Cardiac muscle cell (in vitro differentiated cells and primary cell): ENCODE measurements around the gene TBC1D2. TPM values are rescaled to one million over a fixed set of nuclear protein-coding genes. Genes with fewer than 3 reads are reported as not detected.
A peak's percentile ranks its signal among the peaks of the same experiment; 100 is the strongest.

Source experiments
- DNase-seq, 2 donors: peaks; one replicate each; pipeline versions ENCODE4 v3.0.0 to v3.0.0-alpha.2; 2010 to 2017; ENCODE audit warnings: low read depth in 1 of 2, low spot score in 1 of 2
- H3K27ac ChIP-seq: fragments of 200-600 bp; sonication (generic); 2 replicates; pipeline ENCODE4 v1.5.1; 2016
- H3K27me3 ChIP-seq: fragments of 200-600 bp; sonication (generic); 2 replicates; pipeline ENCODE4 v1.6.0; 2016; ENCODE audit warnings: control low read depth
- H3K36me3 ChIP-seq: fragments of 200-600 bp; sonication (generic); 2 replicates; pipeline ENCODE4 v1.5.1; 2016; ENCODE audit warnings: control low read depth
- H3K4me1 ChIP-seq: fragments of 200-600 bp; sonication (generic); 2 replicates; pipeline ENCODE4 v1.8.1; 2017; ENCODE audit warnings: low read depth, mild to moderate bottlenecking, mixed run types
- H3K4me3 ChIP-seq: fragments of 200-600 bp; sonication (generic); 2 replicates; pipeline ENCODE4 v1.5.1; 2016; ENCODE audit warnings: mild to moderate bottlenecking
- H3K9me3 ChIP-seq: fragments of 200-600 bp; sonication (generic); 2 replicates; pipeline ENCODE4 v1.5.1; 2017; ENCODE audit warnings: low read depth, mild to moderate bottlenecking, control low read depth
- CTCF ChIP-seq: IDR thresholded peaks from 2 replicates; pipeline ENCODE4 v1.5.1; 2012; ENCODE audit warnings: low read depth, mild to moderate bottlenecking, low read length
- polyA plus RNA-seq: library from polyadenylated mRNA; unstranded; fragments of >200 nt; fragmentation: Nextera tagmentation; extraction: Ambion mirVana; gene quantifications from 2 replicates; pipeline ENCODE4 v1.2.1, GENCODE V29; 2016
- total RNA-seq: library from RNA; depleted of rRNA; stranded (reverse); fragments of >200 nt; gene quantifications from 2 replicates; pipeline ENCODE4 v1.2.3, GENCODE V29; 2016

Gene TBC1D2
- total and polyA plus RNA-seq, 2 experiments from 2014 or later = 3.0 to 5.5 TPM

- Histone ChIP-seq H3K36me3 (no peaks in the 10 kb centered on the region), H3K27me3 (peaks cover 3% of the 10 kb centered on the region), H3K4me1 (no peaks in the 10 kb centered on the region), H3K27ac (peak overlapping the region; percentile 7), H3K4me3 (peak overlapping the region; percentile 43), H3K9me3 (no peaks in the 10 kb centered on the region)
- DNase-seq = no peak
- TF ChIP-seq CTCF = no peak
Measured at GRCh38 chr9:98193336-98193944, 62.0 kb downstream of the TBC1D2 start.

DNA sequence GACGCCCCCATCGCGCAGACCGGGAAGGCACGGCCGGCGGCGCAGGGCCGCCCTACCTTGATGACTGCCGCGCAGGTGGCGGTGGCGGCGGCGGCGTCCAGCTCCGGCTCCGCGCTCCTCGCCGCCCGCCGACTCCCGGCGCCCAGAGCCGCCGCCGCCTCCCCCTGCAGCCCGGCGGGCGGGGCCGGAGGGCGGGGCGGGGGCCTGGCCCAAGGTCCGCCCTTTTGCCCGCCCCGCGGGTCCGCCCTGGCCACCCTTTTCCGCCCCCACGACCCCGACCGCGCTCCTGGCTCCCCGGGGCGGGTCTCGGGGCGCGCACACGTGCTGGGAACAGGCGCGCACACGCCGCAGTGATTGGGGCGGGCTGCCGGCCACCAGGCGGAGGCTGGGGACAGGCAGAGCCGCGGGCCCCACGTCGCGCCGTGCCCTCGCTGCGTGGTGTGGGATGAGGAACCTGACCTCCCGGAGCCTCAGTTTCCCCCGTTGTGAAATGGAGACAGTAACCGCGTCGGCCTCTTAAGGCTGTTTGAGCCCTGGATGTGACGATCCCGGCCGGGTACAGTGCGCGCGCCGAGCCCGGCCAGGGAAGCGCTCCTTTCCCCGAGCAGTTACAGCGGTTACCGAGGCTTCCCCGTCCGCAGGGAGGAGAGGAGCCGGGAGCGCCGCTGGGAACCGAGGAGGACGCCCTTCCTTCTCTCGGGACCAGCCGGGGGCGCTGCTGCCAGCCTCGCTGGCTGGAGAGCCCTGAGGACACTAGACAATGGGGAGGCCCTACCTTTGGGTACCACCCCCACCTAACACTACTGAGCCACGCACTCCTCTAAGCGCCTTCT lies 62.7 kb downstream of the TBC1D2 start, which contains the start of gene CORO2A:
Gene CORO2A, minus strand, starts transcription at position 135 of the 833 bp plus-strand sequence. CDS start 34,977 bp downstream, outside the sequence.
- Histone ChIP-seq H3K36me3 (no peaks in the 10 kb centered on the region), H3K4me3 (peak within 1 kb of the TSS; percentile 43), H3K27ac (peak within 1 kb of the TSS; percentile 7), H3K27me3 (peaks cover 3% of the 10 kb centered on the region), H3K4me1 (no peaks in the 10 kb centered on the region), H3K9me3 (no peaks in the 10 kb centered on the region)
- peak; percentile 76 to 90 for DNase-seq
- TF ChIP-seq CTCF = peak; percentile 62

DNA sequence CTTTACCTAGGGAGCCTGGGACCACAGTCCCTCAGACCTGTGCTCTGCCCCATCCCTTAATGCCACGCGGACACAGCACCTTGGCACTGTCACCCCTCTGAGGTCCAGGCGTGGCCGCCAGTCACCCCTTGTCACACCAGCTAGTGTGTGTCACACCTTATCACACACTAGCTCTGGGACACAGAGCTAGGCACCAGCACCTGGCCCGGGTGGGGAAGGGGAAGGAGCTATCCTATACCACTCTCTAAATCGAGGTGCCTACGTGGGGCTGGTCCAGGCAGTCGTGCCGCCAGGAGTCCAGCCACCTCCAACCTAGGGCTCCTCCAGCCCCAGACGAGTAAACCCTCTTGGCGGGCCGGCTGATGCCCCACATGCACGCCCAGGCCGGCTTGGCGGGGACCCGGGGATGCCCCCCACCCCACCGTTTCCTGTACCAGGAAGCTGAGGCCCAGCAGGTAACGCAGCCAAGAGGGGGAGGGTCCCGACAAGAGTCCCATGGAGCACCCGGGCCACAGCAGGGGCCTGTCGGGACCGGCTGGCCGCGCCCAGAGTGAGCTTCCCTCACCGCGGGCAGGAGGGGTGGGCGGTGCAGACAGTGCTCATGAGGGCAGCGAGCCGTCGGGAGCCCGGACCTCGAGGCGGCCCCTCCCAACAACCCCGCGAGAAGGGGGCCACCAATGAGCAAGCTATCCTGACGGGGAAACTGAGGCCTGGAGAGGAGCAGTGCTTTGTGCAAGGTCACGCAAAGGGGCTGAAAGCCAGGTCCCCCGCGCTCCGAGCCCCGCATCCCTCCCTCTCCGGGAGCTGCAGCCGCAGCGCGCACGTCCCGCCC lies 63.6 kb downstream of the TBC1D2 start:
- no peak overlapping the region for H3K27ac ChIP-seq
- DNase-seq = peak in 1 of 2 donors; percentile 25
- peaks cover 3% of the 10 kb centered on the region for H3K27me3 ChIP-seq
- H3K4me1 ChIP-seq = no peaks in the 10 kb centered on the region
- no peak for TF ChIP-seq CTCF
- H3K4me3 ChIP-seq = peak overlapping the region; percentile 43
- no peaks in the 10 kb centered on the region for H3K36me3 ChIP-seq
- no peaks in the 10 kb centered on the region for H3K9me3 ChIP-seq

DNA sequence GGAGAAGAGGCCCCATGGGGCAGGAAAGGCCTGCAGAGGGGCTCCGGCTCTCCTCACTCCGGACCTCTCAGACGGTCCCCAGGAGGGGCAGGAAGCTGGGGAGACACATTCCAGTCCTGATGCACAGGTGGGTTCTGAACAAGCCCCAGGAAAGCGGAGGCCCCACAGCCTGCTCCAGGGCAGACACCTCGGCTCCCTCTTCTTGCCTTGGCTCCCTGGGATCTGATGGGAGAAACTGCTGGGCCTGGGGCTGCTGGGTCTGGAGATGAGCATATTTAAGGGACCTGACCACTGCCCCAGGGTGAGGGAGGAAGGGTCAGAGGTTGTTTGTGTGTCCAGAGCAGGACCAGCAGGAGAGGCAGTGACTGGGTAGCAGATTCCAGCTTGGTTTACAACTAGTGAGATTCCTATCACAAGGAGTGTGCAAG lies 64.3 kb downstream of the TBC1D2 start:
- TF ChIP-seq CTCF = no peak
- no peak for DNase-seq
- Histone ChIP-seq H3K27ac (no peak overlapping the region), H3K27me3 (peaks cover 3% of the 10 kb centered on the region), H3K4me1 (no peaks in the 10 kb centered on the region), H3K4me3 (no peak overlapping the region), H3K36me3 (no peaks in the 10 kb centered on the region), H3K9me3 (no peaks in the 10 kb centered on the region)

DNA sequence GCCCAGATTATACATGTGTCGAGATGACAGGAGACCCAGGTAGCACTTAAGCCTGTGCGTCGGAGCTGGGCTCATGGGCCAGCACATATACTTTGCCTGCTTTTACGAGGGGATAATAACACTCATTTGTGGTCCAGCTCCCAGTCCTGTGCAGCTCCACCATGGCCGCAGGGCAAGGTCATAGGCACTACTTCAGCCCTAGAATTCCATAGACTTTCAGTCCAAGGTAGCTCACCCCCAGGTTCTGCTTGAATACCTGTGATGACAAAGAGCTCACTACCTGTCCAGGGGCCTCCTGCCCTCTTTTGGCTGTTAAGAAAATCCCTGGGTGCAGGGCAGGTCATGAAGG lies 64.7 kb downstream of the TBC1D2 start:
- H3K9me3 ChIP-seq = no peaks in the 10 kb centered on the region

More for the DNA sequence above, 64.7 kb downstream of the TBC1D2 start:
- Histone ChIP-seq H3K4me3 (no peak overlapping the region), H3K4me1 (no peaks in the 10 kb centered on the region), H3K27me3 (peaks cover 3% of the 10 kb centered on the region), H3K27ac (no peak overlapping the region), H3K36me3 (no peaks in the 10 kb centered on the region)
- no peak for DNase-seq
- TF ChIP-seq CTCF = no peak
